ENCODE data around the gene SMPDL3A. TPM values are rescaled to one million over a fixed set of nuclear protein-coding genes. Genes with fewer than 3 reads are reported as not detected.
A peak's percentile ranks its signal among the peaks of the same experiment; 100 is the strongest.

SMPDL3A gene
- total RNA-seq, 1 experiment from 2014 or later = 0.59 TPM

DNA sequence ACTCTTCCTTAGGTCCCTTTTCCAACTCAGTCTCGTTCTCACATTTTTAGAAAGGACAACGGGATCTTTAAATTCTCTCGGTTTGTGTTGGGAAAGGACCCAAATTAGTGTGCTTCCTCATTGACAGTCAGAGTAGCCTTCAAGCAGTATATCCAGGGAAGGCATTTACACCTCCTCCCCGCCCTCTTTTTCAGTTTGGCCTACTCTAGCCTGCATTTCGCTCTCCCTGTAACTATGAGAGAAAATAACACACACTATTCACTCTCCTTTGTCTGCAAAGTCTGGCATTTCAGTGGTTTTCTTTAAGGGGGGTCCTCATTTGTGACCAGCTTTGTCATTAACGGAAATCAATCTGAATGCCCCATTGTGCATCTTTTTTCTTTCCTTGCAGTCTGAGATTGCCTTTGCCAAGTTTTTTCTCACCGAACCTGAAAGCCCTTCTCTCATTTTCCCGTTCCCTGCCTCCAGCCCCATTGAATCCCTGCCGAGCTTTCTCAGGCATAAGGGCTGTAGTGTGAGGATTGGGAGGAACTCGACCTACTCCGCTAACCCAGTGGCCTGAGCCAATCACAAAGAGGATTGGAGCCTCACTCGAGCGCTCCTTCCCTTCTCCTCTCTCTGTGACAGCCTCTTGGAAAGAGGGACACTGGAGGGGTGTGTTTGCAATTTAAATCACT is 9.9 kb upstream of the SMPDL3A start:
- Histone ChIP-seq H3K79me1 (ENCODE audit: insufficient read depth, low read depth, low read length, poor library complexity, severe bottlenecking) (no peaks in the 10 kb centered on the region), H2BK12ac (ENCODE audit: insufficient read length, low read depth, low read length) (no peak overlapping the region), H3K18ac (ENCODE audit: insufficient read length, low read depth, low read length) (no peak overlapping the region), H3T11ph (ENCODE audit: low read length) (no peak overlapping the region), H4K8ac (replicated peaks; ENCODE audit: insufficient read length, low read depth, low read length) (no peak overlapping the region), H3K9me3 (ENCODE audit: control insufficient read depth, low read depth, low read length) (no peaks in the 10 kb centered on the region), H3K27ac (ENCODE audit: insufficient read length, low read depth, low read length) (no peak overlapping the region), H2BK5ac (ENCODE audit: insufficient read length, low read length) (no peak overlapping the region), H2AFZ (ENCODE audit: low read length) (no peak overlapping the region), H4K5ac (ENCODE audit: insufficient read length, low read depth, low read length) (no peak overlapping the region), H2BK120ac (ENCODE audit: low read depth, low read length, poor library complexity, severe bottlenecking) (no peak overlapping the region), H3K9ac (ENCODE audit: extremely low read depth, insufficient read length, low read length) (no peak overlapping the region), H3K56ac (ENCODE audit: insufficient read length, low read depth, low read length) (no peak overlapping the region), H2BK15ac (ENCODE audit: low read depth, low read length) (no peak overlapping the region), H3K23me2 (ENCODE audit: insufficient read length, low read depth, low read length, poor library complexity, severe bottlenecking) (no peaks in the 10 kb centered on the region), H3K23ac (ENCODE audit: insufficient read length, low read depth, low read length) (no peak overlapping the region), H3K27me3 (ENCODE audit: insufficient read depth, low read length) (no peaks in the 10 kb centered on the region), H2AK5ac (ENCODE audit: insufficient read length, low read length) (no peak overlapping the region), H3K79me2 (ENCODE audit: insufficient read depth, low read length) (no peaks in the 10 kb centered on the region), H3K4me1 (ENCODE audit: insufficient read depth, low read length) (peaks cover 3% of the 10 kb centered on the region; the same call in 1 of the 2 replicates), H4K20me1 (ENCODE audit: control insufficient read depth, insufficient read depth, insufficient read length) (no peaks in the 10 kb centered on the region), H3K4me2 (ENCODE audit: insufficient read depth, insufficient read length, low read length) (peak overlapping the region; percentile 30), H3K4ac (ENCODE audit: low read depth, low read length) (no peak overlapping the region), H3K14ac (ENCODE audit: insufficient read depth, low read length) (no peak overlapping the region), H4K91ac (ENCODE audit: insufficient read length, low read depth, low read length) (no peak overlapping the region), H2BK20ac (ENCODE audit: low read depth, low read length, poor library complexity, severe bottlenecking) (no peak overlapping the region)
- DNase-seq = peak; percentile 84
- Mint-ChIP-seq H3K27ac (peak overlapping the region in 2 of 3 experiments; percentile 86 to 87; a peak in 4 of 7 replicates), H3K36me3 (ENCODE audit: insufficient read depth in 1 of 3, low read depth in 3 of 3) (no peaks in the 10 kb centered on the region), H3K4me3 (peak overlapping the region; percentile 42 to 71), H3K9me3 (no peaks in the 10 kb centered on the region), H3K27me3 (ENCODE audit: low read depth) (no peaks in the 10 kb centered on the region; the same call in 1 of the 2 replicates), H3K4me1 (peaks cover 25 to 37% of the 10 kb centered on the region in 2 experiments)
- no CpG with 5 or more reads among the region's 13 CpGs for WGBS (ENCODE audit: extremely low coverage, insufficient read length, low lambda C conversion rate)
- TF ChIP-seq, protein P1, sequence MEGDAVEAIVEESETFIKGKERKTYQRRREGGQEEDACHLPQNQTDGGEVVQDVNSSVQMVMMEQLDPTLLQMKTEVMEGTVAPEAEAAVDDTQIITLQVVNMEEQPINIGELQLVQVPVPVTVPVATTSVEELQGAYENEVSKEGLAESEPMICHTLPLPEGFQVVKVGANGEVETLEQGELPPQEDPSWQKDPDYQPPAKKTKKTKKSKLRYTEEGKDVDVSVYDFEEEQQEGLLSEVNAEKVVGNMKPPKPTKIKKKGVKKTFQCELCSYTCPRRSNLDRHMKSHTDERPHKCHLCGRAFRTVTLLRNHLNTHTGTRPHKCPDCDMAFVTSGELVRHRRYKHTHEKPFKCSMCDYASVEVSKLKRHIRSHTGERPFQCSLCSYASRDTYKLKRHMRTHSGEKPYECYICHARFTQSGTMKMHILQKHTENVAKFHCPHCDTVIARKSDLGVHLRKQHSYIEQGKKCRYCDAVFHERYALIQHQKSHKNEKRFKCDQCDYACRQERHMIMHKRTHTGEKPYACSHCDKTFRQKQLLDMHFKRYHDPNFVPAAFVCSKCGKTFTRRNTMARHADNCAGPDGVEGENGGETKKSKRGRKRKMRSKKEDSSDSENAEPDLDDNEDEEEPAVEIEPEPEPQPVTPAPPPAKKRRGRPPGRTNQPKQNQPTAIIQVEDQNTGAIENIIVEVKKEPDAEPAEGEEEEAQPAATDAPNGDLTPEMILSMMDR (conservative IDR thresholded peaks at IDR 0.05) = no peak
